GDM1 (cell line): Measurements from ENCODE around the gene SYT2.
"Not testable (repeated sequence)": the region's sequence is repeated elsewhere in the genome, so short reads cannot be mapped to it uniquely, and the experiment has no call there.

ENCODE experiments used
- DNase-seq: peaks from one replicate; lab custom pipeline; 2025; lab: John Stamatoyannopoulos, UW

The SYT2 gene

GRCh38 chr1:202590975-202591411, 119.3 kb downstream of the SYT2 start:
- no peak for DNase-seq

- no peak for DNase-seq
These were observed 120.1 kb downstream of the SYT2 start for GRCh38 chr1:202590126-202590525.

- DNase-seq, result no peak
These were observed 120.9 kb downstream of the SYT2 start for GRCh38 chr1:202589190-202589930.

- DNase-seq, result no peak
These were observed 121.6 kb downstream of the SYT2 start for GRCh38 chr1:202588503-202589189.

DNA sequence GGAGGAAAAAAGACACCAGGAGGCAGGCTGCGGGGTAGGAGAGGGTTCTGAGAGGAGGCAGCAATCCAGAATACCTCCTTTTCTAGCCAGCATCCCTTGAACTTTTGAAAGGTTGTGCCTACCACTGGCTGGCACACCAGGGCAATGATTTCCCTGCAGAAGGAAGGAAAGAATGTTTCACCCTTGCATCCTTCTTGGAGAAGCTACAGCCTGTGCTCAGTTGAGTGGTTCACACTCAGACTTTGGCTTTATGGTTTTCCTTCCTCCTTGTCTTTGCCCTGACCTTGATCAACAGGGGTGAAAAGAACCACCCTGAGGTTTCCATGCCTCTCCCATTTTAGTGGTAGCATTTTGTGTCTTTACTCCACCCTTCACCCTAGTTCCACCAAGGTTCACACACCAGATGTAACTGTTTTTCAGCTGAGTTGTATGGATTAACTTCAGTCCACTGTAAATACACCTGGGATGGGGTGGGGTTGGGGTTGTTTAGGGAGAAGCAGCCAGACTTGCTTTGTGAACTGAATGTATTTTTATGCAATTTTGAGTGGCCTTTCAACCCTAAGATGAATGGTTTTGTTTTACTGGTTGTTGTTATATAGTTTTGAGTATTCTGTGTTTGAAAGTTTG, 122.3 kb downstream of the SYT2 start:
- no peak for DNase-seq

- DNase-seq, result no peak
These were observed 123.4 kb downstream of the SYT2 start for GRCh38 chr1:202586871-202587270.

GRCh38 chr1:202586018-202586821, 124.0 kb downstream of the SYT2 start:
- no peak for DNase-seq

GRCh38 chr1:202585590-202585933, 124.7 kb downstream of the SYT2 start:
- no peak for DNase-seq

GRCh38 chr1:202584707-202585589, 125.3 kb downstream of the SYT2 start:
- DNase-seq, result no peak

- DNase-seq, result not testable (repeated sequence)
These were observed 127.9 kb downstream of the SYT2 start for GRCh38 chr1:202582350-202582749.

GRCh38 chr1:202580619-202581018, 129.6 kb downstream of the SYT2 start:
- no peak for DNase-seq

DNA sequence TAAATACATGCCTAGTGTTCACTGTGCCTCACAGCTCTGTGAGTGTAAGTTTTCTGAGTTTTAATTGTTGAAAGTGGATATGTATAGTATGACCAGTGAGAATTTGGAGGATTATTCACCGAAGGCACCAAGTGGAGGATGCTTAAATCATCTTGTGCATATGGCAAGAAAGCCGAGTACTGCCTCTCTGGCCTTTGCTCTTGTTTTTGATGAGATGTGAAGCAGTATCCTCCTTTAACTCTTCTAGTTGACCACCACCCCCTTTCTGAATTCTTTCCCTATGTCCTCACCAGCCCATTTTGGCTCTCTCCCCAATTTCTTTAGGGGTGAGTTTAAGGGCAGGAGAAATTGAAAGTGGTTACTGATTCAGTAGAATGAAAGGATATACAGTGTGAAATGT, 130.4 kb downstream of the SYT2 start:
- no peak for DNase-seq

- no peak for DNase-seq
These were observed 131.7 kb downstream of the SYT2 start for GRCh38 chr1:202578565-202578964.

DNA sequence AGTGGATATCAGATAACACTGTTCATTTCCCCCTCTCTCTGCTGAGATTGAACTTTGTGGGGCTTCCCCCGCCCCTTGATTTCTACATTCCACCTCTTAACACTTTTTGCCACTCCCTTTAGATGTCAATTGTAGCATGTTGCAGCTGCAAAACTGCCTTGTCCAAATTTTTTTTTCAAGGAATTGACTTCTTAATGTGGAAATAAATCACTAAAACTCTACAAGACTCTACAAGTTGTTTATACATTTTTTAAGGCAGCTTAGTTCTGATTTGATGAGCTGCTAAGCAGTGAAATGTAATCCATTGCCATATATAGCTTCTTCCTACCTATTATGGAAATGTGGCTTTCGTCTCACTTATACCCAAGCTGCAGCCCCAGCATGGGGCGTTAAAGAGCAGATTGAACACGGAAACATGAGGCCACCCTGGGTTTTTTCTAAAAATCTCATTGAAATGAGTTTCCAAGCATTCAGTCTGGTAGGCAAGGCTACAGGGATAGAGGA, 132.2 kb downstream of the SYT2 start:
- no peak for DNase-seq

DNA sequence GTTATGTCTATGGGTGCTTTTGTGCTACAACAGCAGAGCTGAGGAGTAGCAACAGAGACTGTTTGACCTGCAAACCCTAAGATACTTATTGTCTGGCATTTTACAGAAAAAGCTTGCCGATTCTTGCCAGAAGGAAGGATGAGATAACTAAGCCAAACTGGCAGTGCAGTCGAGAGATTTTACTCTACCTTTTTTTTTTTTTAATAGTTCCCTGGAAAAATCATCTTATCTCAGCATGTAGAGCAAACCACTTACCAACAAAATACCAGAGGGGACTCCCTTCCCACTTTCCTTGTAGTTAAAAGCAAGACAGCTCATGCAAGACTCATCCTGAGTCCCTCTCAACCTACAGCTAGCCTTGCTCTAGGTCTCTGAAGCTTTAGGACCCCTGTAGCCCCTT, 132.9 kb downstream of the SYT2 start:
- no peak for DNase-seq

DNA sequence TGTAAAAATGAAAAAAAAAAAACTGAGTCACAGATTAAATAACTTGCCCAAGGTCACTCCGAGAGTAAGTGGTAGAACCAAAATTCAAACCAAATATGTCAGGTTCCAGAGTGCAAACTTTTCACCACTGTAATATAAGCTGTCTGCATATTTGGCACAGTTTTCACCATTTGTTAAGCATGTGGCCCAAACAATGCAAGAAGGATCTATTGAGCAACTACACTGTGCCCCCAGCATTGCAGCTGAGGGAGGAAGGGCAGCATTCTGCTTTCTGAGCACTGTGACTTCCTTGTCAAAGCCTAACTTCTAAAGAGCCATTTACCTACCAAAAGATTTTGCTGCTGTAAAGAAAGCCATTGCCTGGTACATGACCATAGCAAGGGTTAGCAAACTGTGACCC, 133.4 kb downstream of the SYT2 start:
- no peak for DNase-seq

DNA sequence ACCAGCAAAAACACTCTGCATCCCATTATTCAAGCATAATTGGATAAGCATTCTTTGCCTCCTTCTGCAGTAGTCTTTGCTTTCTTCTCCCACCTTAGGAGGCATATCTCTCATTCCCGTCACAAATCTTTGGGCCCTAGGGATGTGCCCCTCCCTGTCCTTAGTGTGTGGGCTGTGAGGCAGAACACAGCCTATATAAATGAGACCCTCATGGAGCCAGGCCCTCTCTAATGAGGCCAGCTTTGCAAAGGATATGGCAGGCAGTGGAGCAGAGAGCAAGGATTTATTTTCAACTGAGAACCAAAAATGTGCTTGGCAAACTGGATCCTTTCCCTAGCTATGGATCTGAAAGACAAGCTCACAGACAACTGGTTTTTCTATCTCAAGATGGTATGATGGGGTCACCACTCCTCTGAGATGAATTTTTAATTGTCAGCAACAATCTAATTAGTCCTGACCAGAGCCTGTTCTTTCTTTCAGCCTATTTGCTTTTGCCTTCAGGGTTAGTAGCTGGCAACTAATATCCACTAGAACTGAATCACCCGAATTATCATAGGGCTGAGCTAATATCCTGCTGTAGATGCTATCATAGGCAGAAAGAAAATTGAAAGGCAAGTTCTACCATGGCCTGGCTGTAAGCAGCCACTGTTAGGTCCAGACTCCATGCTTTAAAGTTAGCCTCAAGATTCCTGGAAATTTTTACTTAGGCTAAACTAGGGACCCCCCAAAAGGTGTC, 134.2 kb downstream of the SYT2 start:
- no peak for DNase-seq

DNA sequence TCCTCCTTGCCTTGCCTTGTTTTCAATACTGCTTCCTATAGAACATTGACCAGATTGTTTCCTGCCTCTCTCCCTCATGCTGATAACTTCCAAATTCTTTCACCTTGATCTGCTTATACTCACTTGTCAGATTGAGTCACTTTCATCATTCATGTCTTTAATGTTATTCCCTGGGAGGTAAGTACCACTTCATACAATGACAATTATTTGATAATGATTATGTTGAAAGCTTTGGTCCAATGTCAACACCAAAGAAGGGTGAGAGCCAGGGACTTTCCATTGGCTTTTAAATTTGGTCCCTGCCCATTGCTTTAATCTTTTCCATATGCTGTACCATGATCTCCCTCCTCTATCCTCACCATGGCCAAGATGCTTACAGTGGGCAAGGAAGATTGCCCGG, 137.4 kb downstream of the SYT2 start:
- DNase-seq, result no peak

DNA sequence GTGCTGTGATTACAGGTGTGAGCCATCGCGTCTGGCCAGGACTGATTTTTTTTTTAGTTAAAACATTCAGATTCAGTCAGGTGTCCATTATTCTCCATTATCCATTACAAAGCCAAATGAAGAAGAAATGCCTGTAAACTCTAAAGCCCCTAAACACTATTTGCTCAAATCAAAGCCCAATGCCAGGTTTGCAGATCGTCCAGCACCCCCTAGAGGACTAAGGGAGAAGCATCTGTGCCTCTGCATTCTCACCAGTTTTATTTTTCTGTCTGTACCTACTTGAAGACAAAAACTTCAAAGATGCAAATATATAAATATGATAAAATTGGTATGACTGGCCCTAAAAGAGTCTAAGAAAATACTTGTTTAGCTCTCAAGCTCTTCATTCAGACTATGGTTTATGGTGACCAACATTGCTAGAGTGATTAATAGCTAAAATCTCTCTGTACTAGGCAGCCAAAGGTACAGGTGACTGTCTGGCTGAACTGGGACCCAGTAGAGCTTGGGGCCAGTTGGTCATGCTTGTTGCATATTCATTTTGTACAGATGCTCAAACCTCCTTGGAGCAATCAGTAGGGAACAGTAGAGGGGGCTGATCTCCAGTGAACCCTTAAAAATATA, 138.4 kb downstream of the SYT2 start:
- no peak for DNase-seq
